22Rv1 (cell line): ENCODE data around the gene CDC42BPB.
A peak's percentile ranks its signal among the peaks of the same experiment; 100 is the strongest.

Source experiments
- H3K27ac ChIP-seq: fragments of 450-650 bp; 2 replicates; pipeline ENCODE4 v1.5.1; 2017
- ZFX ChIP-seq: fragments of 450-650 bp; IDR thresholded peaks from 2 replicates; pipeline ENCODE4 v1.6.1; 2017; ENCODE audit warnings: antibody characterized with exemption, borderline replicate concordance
- TF ChIP-seq, protein P1 (sequence below): fragments of 450-650 bp; IDR thresholded peaks from 2 replicates; pipeline ENCODE4 v1.5.1; 2017; ENCODE audit warnings: mild to moderate bottlenecking

Gene CDC42BPB

DNA sequence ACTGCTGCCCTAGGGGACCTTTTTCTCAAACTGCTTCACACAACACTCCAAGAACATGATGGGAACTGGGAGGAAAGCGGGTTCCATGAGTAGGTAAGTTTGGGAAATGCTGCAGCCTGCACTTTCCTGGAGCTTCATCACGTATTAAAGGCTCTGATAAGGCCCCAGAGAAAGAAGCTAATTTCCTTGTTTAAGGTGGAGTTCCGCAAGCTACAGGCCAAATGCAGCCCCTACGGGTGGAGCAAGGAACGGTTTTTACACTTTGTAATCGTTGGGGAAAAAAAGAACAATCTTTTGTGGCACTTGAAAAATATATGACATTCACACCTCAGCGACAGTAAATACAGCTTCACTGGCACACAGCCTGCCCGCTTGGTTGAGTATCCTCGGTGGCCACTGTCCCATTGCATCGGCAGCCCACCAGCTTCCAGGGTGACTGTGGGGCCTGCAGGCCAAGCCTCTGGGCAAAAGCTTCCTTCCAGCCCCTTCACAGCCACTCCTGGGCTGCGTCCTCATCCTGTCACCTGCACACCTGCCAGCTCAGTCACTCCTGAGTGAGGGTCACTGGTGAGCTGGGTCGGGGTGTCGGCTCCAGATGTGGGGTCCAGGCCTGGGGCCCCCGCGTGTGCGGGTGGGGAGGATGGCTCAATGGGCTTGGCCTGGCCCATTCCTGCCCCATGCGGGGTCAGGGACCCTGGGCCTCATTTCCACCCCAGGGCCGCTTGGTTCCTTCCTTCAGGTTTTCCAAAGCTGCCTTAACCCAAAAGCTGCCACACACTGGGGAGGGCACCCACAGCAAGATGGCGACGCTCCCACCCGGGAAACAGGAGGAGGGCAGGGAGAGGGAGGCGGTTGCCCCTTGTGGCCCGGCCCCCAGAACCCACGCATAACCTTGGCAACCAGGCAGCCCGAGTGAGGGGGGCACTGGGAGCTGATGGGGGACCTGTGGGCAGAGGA lies 132.4 kb downstream of the CDC42BPB start:
- TF ChIP-seq ZFX: no peak
- no peak overlapping the region for H3K27ac ChIP-seq

DNA sequence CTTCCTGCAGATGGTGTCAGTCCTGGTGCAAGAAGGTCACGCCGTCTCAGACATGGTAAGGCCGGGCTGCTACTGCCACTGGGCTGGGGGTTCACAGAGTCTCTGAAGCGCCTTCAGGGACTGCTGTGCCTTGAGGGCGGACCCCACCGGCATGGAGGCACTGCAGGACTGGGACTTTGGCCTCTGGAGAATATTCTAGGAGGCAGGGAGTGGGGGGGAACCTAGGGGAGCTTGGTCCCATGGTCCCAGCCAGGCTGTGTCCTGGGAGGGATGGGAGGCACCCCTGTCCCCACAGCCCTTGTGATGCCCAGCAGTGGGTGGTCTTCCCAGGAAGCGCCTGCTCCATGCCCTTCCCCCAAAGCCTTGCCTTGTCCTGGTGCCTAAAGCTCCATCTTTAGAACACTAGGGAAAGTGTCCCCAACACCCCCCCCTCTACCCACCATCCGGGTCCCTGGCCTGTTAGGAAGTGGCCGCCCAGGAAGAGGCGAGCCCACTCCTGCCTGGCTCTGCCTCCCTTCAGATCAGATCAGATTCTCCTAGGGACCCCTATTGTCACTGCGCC lies 133.3 kb downstream of the CDC42BPB start:
- TF ChIP-seq, protein P1, sequence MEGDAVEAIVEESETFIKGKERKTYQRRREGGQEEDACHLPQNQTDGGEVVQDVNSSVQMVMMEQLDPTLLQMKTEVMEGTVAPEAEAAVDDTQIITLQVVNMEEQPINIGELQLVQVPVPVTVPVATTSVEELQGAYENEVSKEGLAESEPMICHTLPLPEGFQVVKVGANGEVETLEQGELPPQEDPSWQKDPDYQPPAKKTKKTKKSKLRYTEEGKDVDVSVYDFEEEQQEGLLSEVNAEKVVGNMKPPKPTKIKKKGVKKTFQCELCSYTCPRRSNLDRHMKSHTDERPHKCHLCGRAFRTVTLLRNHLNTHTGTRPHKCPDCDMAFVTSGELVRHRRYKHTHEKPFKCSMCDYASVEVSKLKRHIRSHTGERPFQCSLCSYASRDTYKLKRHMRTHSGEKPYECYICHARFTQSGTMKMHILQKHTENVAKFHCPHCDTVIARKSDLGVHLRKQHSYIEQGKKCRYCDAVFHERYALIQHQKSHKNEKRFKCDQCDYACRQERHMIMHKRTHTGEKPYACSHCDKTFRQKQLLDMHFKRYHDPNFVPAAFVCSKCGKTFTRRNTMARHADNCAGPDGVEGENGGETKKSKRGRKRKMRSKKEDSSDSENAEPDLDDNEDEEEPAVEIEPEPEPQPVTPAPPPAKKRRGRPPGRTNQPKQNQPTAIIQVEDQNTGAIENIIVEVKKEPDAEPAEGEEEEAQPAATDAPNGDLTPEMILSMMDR: no peak
- no peak for TF ChIP-seq ZFX
- H3K27ac ChIP-seq: no peak overlapping the region

DNA sequence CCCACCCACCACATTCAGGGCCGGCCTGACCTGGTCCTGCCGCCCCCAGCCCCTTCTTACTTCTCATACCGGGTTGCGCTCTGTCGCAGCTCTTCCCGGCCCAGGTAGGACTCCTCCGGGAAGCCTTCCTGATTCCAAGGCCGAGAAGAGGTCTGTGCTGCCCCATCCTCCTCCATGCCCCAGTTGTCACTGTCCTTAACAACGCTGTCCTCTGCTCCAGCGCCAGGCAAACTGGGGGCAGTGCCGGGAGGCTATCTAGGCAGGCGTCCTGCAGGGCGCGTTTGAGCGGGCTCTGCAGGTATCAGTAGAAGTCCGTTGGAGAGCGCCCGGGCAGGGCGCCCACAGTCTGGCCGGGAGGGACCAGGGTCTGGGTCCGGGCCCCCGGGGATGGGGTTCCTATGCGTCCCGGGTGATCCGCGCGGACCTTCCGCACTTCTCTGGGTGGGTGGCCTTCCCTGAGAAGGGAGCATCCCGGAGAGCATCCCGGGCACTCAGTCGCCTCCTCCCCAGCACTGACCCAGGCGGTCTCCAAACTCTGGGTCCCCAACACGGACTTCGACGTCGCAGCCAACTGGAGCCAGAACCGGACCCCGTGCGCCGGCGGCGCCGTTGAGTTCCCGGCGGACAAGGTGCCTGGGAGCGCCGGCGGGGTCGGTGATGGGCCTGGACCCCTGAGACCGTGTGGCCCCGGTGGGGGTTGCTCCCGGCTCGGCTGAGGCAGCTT lies 134.0 kb downstream of the CDC42BPB start:
- TF ChIP-seq, protein P1: 0 out of 2 replicates have a peak, but pooled peaks have one; percentile 6
- TF ChIP-seq ZFX: no peak
- no peak overlapping the region for H3K27ac ChIP-seq

DNA sequence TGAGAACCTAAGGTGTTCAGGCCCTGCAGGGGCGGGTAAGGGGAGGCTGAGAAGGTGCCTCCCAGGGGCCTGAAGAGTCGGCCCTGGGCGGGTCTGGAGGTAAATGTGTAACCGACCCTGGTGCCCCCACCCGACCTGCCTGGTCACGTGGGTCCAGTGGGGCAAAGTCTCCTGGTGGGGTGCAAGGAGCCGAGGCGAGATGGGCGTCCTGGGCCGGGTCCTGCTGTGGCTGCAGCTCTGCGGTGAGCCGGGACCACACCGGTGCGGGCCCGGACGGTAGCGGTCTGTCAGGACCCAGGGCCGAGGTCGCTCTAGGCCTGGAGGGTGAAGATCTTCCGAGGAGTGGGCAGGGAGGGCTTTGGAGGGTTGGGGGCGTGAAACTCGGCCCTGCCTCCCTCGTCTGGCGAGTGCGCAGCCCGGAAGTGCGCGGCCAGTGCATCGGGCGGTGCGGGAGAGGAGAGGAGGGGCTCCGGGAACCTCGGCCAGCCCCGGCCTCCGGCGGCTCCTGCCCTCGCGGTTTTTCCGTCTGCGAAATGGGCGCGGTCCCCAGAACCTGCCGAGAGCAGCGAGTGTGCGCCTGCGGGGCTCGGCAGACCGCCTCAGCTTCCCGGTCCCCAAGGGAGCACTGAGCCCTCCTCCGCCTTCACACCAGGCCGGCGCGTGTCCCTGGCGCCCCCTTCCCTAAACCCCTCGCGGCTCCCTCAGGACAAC lies 134.7 kb downstream of the CDC42BPB start, which contains the start of gene AMN:
Gene AMN (plus strand): TSS at position 174 of the 711 bp plus-strand sequence. CDS start 26 bp downstream, at position 200.
- TF ChIP-seq ZFX: no peak
- TF ChIP-seq, protein P1: no peak
- H3K27ac ChIP-seq: no peak within 1 kb of the TSS

DNA sequence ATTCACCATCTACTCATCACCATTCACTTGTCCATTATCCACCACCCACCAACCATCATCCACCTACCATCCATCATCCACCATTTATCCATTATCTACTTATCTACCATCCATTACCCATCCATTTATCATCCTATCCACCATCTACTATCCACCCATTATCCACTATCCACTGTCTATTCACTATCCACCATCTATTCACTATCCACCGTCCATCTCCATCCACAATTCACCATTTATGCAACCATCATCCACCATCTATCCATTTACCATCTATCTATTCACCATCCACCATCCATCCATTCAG lies 136.4 kb downstream of the CDC42BPB start:
- TF ChIP-seq ZFX: no peak
- TF ChIP-seq, protein P1: no peak

DNA sequence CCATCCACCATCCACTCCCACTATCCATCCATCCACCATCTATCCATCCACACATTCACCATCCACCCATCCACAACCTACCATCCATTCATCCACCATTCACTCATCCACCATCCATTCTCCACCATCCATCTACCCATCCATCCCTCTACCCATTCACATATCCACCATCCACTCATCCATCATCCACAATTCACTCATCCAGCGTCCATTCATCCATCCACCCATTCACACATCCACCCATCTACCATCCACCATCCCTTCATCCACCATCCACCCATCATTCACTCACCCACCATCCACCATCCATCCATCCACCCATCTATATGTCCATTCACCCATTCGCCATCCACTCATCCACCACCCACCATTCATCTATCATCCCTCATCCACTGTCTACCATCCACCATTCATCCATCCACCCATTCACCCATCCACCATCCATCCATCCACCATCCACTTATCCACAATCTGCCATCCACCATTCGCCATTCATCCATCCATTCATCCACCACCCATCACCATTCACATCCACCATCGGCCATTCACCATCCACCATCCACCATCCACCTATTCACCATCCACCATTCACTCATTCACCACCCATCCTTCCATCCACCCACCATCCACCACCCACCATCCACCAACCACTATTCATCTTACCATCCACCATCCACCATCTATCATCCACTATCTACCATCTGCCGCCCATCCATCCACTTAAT lies 136.9 kb downstream of the CDC42BPB start:
- no peak overlapping the region for H3K27ac ChIP-seq
- no peak for TF ChIP-seq ZFX
- TF ChIP-seq, protein P1: no peak

More for the DNA sequence above, 136.4 kb downstream of the CDC42BPB start:
- no peak overlapping the region for H3K27ac ChIP-seq

DNA sequence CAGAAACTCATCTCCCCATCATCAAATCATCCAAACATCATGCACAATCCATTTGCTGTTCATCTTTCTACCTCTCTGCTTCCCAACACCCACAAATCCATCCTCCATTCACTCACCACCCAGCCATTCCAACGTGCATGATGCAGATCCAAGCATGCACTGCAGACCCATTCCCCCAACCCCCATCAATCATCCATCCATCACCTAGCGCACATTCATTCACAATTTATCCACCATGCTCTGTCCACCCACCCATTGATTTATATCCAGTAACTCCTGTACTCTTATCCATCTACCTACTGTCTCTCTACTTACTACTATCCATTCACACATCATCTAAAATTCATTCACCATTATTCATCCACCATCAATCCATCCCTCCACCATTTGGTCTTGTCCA lies 138.9 kb downstream of the CDC42BPB start:
- no peak overlapping the region for H3K27ac ChIP-seq
- TF ChIP-seq, protein P1: no peak
